Activated CD8-positive, alpha-beta memory T cell treated with anti-CD3 and anti-CD28 coated beads for 36 hours (primary cell): ENCODE data around the gene ELL. TPM values are rescaled to one million over a fixed set of nuclear protein-coding genes. Genes with fewer than 3 reads are reported as not detected.

Experiments used
- CTCF ChIA-PET: fragments of 350-600 bp; sonication (Branson Sonifier 250); formaldehyde crosslinking; loops from one replicate; lab custom pipeline; 2021; ENCODE audit warnings: antibody characterized with exemption; lab: Charles Lee
- POLR2A ChIA-PET: fragments of 350-600 bp; sonication (Branson Sonifier 250); formaldehyde crosslinking; loops from one replicate; lab custom pipeline; 2021; ENCODE audit warnings: antibody characterized with exemption; lab: Charles Lee
- total RNA-seq, 2 experiments: library from RNA; stranded (reverse); gene quantifications; one replicate each; pipeline ENCODE4 v1.2.3, GENCODE V29; 2021

ELL gene
- total RNA-seq, 2 experiments from 2014 or later = 22.6 to 24.3 TPM

GRCh38 chr19:18428173-18428786, 93.6 kb downstream of the ELL start:
- POLR2A ChIA-PET = interaction anchor here (0.8 kb wide), 1 partner anchor 10 kb away, joined by 7 read pairs; the partner anchor contains the start of gene SSBP4

DNA sequence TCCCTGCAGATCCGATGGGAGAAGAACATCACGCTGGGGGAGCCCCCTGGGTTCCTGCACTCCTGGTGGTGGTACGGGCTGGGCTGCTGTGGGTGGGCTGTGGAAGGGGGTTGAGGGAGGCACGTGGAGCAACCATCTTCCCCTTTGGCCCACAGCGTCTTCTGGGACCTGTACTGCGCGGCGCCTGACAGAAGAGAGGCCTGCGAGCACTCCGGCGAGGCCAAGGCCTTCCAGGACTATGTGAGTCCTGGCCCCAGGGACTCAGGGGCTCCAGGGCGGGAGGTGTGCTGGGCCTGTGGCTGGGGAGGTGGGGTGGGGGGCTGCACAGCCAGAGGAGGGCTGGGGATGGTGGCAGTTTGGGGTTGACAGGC, 94.1 kb downstream of the ELL start:
- POLR2A ChIA-PET = no interaction called here
- CTCF ChIA-PET = interaction anchor here (1.1 to 1.5 kb wide), 3 partner anchors 9 to 23 kb away, joined by 3 to 4 read pairs (median 3); partner anchors contain the start of gene SSBP4

More at GRCh38 chr19:18428173-18428786, 93.6 kb downstream of the ELL start:
- CTCF ChIA-PET = interaction anchor here (0.6 to 1.7 kb wide), 5 partner anchors 8 to 444 kb away, joined by 3 to 6 read pairs (median 3); partner anchors contain the start of gene SSBP4

DNA sequence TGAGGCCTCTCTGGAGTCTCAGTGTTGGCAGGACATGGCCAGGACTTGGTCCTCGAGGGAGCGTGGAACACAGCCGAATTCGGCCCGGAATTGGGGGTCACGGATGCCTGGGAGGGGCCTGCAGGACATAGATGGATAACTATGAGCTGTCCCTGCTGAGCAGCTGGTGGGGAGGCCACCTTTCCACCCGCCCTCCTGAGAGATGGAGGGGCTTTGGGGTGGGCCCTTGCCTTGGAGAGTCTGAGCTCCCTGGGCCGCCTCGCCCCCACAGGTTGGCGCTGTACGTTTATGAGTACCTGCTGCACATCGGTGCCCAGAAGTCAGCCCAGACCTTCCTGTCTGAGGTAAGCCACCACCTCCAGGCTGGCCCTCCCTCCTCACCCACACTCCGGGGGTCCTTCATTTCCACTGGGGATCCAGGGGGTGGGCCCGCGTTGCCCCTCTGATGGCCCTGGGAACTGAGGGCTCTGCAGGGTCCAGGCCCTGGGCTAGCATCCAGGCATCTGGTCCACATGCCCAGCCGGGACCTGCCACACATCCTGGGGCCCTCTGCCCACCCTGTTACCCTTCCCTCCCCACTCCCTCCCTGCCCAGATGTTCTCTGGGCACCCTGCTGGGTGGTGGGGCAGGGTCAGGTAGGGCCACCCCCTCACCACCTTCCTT, 94.7 kb downstream of the ELL start:
- CTCF ChIA-PET = interaction anchor here (1.2 to 1.5 kb wide), 2 partner anchors 16 to 24 kb away, joined by 3 to 4 read pairs; no protein-coding TSS in a partner anchor
- POLR2A ChIA-PET = no interaction called here

- POLR2A ChIA-PET = no interaction called here
- CTCF ChIA-PET = interaction anchor here (1.5 kb wide), 1 partner anchor 16 kb away, joined by 4 read pairs; no protein-coding TSS in a partner anchor
Measured at GRCh38 chr19:18426416-18426767, 95.5 kb downstream of the ELL start.

- POLR2A ChIA-PET = interaction anchor here (0.5 kb wide), 1 partner anchor 57 kb away, joined by 14 read pairs; no protein-coding TSS in a partner anchor
- CTCF ChIA-PET = interaction anchor here (0.5 to 1.5 kb wide), 2 partner anchors 15 to 622 kb away, joined by 3 to 4 read pairs; no protein-coding TSS in a partner anchor
Measured at GRCh38 chr19:18425515-18426415, 96.1 kb downstream of the ELL start.

GRCh38 chr19:18424890-18425514, 96.9 kb downstream of the ELL start:
- ChIA-PET CTCF (interaction anchor here (0.5 kb wide), 1 partner anchor 621 kb away, joined by 3 read pairs; no protein-coding TSS in a partner anchor), POLR2A (interaction anchor here (0.5 kb wide), 1 partner anchor 57 kb away, joined by 14 read pairs; no protein-coding TSS in a partner anchor)

DNA sequence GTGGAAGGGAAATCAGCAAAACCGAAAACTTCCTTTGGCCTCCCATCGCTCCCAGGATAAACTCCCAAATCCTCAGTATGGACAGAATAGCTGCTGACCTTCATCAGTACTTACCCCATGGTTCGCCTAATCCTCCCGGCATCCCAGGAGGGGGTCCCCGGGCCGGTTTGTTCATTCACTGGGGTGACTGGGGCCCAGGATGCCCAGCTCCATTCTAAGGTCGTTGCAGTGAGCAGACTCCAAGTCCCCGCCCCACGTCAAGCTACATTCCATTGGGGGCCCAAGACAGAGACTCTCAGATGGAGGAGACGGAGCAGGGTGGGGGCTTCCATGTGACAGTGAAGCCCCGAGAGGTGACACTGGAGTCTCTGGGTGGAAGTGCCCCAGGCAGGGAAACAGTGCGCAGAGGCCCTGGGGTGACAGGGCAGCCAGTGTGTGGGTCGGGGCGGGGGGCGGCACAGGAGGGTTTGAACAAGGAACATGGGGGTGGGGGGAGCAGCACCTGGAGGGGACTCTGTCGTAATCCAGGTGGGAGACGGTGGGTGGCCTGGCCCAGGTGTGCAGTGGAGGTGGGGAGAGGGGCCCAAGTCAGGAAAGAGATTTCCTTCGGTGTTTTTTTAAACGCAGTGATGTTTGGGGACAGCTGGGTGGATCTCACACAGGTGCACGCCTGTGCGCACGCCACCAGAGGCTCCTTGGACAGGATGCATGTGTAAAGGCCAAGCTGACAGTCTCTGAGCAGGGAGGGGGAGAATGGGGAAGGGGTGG, 97.6 kb downstream of the ELL start:
- POLR2A ChIA-PET = interaction anchor here (0.7 kb wide), 1 partner anchor 8 kb away, joined by 3 read pairs; no protein-coding TSS in a partner anchor
- CTCF ChIA-PET = interaction anchor here (1.1 kb wide), 1 partner anchor 102 kb away, joined by 5 read pairs; the partner anchor contains the start of gene LSM4

GRCh38 chr19:18423258-18424020, 98.4 kb downstream of the ELL start:
- POLR2A ChIA-PET = interaction anchor here (0.7 kb wide), 1 partner anchor 9 kb away, joined by 3 read pairs; no protein-coding TSS in a partner anchor
- CTCF ChIA-PET = interaction anchor here (1.0 to 1.1 kb wide), 2 partner anchors 37 to 101 kb away, joined by 3 to 5 read pairs; partner anchors contain the start of gene LSM4

GRCh38 chr19:18422530-18423191, 99.2 kb downstream of the ELL start:
- ChIA-PET CTCF (interaction anchor here (1.0 kb wide), 1 partner anchor 36 kb away, joined by 3 read pairs; no protein-coding TSS in a partner anchor), POLR2A (interaction anchor here (1.7 kb wide), 1 partner anchor 142 kb away, joined by 7 read pairs; the partner anchor contains the start of gene JUND)

- ChIA-PET CTCF (interaction anchor here (0.6 to 1.9 kb wide), 4 partner anchors 8 to 102 kb away, joined by 3 to 5 read pairs (median 4); no protein-coding TSS in a partner anchor), POLR2A (interaction anchor here (0.6 to 1.7 kb wide), 5 partner anchors 63 to 166 kb away, joined by 3 to 11 read pairs (median 3); partner anchors contain the start of gene JUND)
Measured at GRCh38 chr19:18421371-18421959, 100.4 kb downstream of the ELL start.

DNA sequence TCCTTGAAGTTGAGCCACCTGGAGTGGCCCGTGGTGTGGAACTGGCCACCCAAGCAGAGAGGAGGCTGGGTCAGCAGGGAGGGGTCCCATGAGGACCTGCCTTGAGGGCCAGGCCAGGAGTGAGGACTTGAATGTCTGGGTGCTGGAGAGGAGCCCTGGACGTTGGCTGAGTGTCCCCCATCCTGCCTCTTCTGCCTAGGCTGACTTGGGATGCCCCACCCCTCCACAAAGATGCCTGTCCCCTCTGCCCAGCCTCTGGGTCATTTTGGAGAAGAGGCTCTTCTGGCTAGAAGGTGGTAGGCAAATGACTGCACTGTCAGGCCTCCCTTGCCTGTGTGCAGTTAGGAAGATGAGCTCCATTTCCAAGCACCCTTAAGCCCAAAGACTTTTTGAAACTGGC, 100.9 kb downstream of the ELL start:
- CTCF ChIA-PET = interaction anchor here (0.9 to 2.1 kb wide), 6 partner anchors 8 to 41 kb away, joined by 3 to 6 read pairs (median 4); no protein-coding TSS in a partner anchor
- POLR2A ChIA-PET = interaction anchor here (0.5 to 1.7 kb wide), 4 partner anchors 83 to 496 kb away, joined by 3 to 7 read pairs (median 4); partner anchors contain the start of gene JUND

- ChIA-PET CTCF (interaction anchor here (0.7 to 2.1 kb wide), 12 partner anchors 9 to 215 kb away, joined by 3 to 6 read pairs (median 3); no protein-coding TSS in a partner anchor), POLR2A (interaction anchor here (0.6 to 5.4 kb wide), 4 partner anchors 20 to 413 kb away, joined by 3 to 36 read pairs (median 6); partner anchors contain the start of gene JUND)
Measured at GRCh38 chr19:18419699-18420460, 102.0 kb downstream of the ELL start.

GRCh38 chr19:18419195-18419698, 102.6 kb downstream of the ELL start, which contains the start of gene SSBP4:
Gene SSBP4, plus strand, starts transcription at chr19:18419398. Its CDS starts 251 bp downstream, at chr19:18419649.
- ChIA-PET POLR2A (interaction anchor here (0.6 to 5.4 kb wide), 8 partner anchors 10 to 413 kb away, joined by 3 to 36 read pairs (median 6); partner anchors contain the start of gene JUND), CTCF (interaction anchor here (0.7 to 2.1 kb wide), 12 partner anchors 8 to 214 kb away, joined by 3 to 9 read pairs (median 5); no protein-coding TSS in a partner anchor)
